ENCODE results near the gene TIPIN. TPM values are rescaled to one million over a fixed set of nuclear protein-coding genes. Genes with fewer than 3 reads are reported as not detected.

TIPIN gene
- total RNA-seq, result 8.3 and 12.9 TPM in 2 replicates

GRCh38 chr15:66356359-66357236 lies at the start of gene TIPIN:
TSS of gene TIPIN (minus strand) at chr15:66356685. CDS start at chr15:66352947, 3,738 bp downstream.

DNA sequence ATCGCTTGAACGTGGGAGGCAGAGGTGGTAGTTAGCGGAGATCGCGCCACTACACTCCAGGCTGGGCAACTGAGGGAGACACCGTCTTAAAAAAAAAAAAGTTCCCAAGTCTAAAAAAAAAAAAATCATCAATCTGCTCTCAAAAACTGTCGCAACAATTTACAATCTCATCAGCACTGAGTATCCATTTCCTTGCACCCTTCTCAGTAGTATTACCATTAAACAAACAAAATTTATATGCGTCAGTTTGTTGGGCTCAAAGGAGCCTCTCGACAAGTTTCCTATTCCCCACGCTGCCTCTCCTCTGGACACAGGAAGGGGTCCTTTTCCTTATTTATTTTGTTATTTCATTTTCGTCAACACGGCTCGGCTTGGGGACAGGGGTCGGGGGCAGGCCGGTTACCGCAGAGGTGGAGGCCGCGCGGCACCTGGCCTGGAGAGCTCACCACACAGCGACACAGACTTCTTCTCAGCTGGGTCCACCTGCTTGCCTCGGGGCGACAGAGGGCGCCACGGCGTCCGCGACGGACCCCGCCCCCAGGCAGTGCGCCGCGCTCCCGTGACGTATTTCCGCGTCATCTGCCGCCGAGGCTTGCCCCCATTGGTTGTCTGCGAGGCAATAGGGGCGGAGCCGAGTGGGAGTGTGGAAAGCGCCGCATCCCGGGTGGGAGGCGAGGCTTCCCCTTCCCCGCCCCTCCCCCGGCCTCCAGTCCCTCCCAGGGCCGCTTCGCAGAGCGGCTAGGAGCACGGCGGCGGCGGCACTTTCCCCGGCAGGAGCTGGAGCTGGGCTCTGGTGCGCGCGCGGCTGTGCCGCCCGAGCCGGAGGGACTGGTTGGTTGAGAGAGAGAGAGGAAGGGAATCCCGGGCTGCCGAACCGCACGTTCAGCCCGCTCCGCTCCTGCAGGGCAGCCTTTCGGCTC lies 30.0 kb upstream of the TIPIN start, which contains the start of gene MAP2K1:
Gene MAP2K1 (plus strand): TSS at position 709 of the 920 bp plus-strand sequence. CDS start 436 bp downstream, outside the sequence.

GRCh38 chr15:66293419-66294156 lies 62.9 kb downstream of the TIPIN start, which contains the start of gene DIS3L:
TSS of gene DIS3L (plus strand) at chr15:66293568. CDS start at chr15:66293597, 29 bp downstream.

Other genes with a start within 250 kb of the TIPIN start
- not detected in 2 replicates for gene MEGF11, start 102.9 kb downstream of the TIPIN start, total RNA-seq
- gene DIS3L, start 63.1 kb downstream of the TIPIN start, total RNA-seq, result 17.7 and 19.0 TPM in 2 replicates
- 38.0 and 53.7 TPM in 2 replicates for gene MAP2K1, start 30.2 kb upstream of the TIPIN start, total RNA-seq
- 16.7 and 19.0 TPM in 2 replicates for gene SNAPC5, start 141.1 kb upstream of the TIPIN start, total RNA-seq
- gene RPL4, start 148.2 kb upstream of the TIPIN start, total RNA-seq, result 2,118 and 3,314 TPM in 2 replicates
- 5.6 and 18.5 TPM in 2 replicates for gene ZWILCH, start 148.6 kb upstream of the TIPIN start, total RNA-seq
- gene LCTL, start 209.3 kb upstream of the TIPIN start, total RNA-seq, result 4.8 and 5.8 TPM in 2 replicates